ENCODE results near the gene ZNF331. TPM values are rescaled to one million over a fixed set of nuclear protein-coding genes. Genes with fewer than 3 reads are reported as not detected.
"Not testable (repeated sequence)": the region's sequence is repeated elsewhere in the genome, so short reads cannot be mapped to it uniquely, and the experiment has no call there.

The ZNF331 gene
- total and polyA plus RNA-seq, 3 donors from 2014 or later, result 26.5 to 36.5 (median 31.4) TPM

GRCh38 chr19:53509443-53509842, 28.5 kb upstream of the ZNF331 start:
- intact Hi-C loops (cut with DNase I; ENCODE audit: low total_unique reads), result no loop called here
- WGBS, 2 donors, result 73 to 79% methylated on average over 3 of the region's 3 CpGs
- no peak for TF ChIP-seq POLR2A (IDR thresholded peaks at IDR 0.05)
- TF ChIP-seq CTCF (IDR thresholded peaks at IDR 0.05), result no peak

GRCh38 chr19:53509845-53510244, 28.1 kb upstream of the ZNF331 start:
- 65 to 72% methylated on average over 5 of the region's 5 CpGs for WGBS, 2 donors

More at GRCh38 chr19:53509443-53509842, 28.5 kb upstream of the ZNF331 start:
- Histone ChIP-seq H3K27ac (no peak overlapping the region), H3K4me1 (peaks cover 9% of the 10 kb centered on the region), H3K9me3 (no peaks in the 10 kb centered on the region), H3K4me3 (no peak overlapping the region), H3K27me3 (no peaks in the 10 kb centered on the region), H3K36me3 (ENCODE audit: low read depth, missing control alignments) (no peaks in the 10 kb centered on the region)
- no peak for DNase-seq

GRCh38 chr19:53511357-53511756, 26.6 kb upstream of the ZNF331 start:
- WGBS, 2 donors, result 85 to 89% methylated on average over 2 of the region's 2 CpGs
- TF ChIP-seq CTCF (IDR thresholded peaks at IDR 0.05) (no peak), POLR2A (IDR thresholded peaks at IDR 0.05) (no peak)
- intact Hi-C loops (cut with DNase I; ENCODE audit: low total_unique reads), result loop anchor here (10.0 kb wide), 1 partner anchor 87 kb away; no protein-coding TSS in a partner anchor

More at GRCh38 chr19:53509845-53510244, 28.1 kb upstream of the ZNF331 start:
- peaks cover 5% of the 10 kb centered on the region for H3K4me1 ChIP-seq
- TF ChIP-seq POLR2A (IDR thresholded peaks at IDR 0.05), result no peak
- TF ChIP-seq CTCF (IDR thresholded peaks at IDR 0.05), result no peak
- no peak overlapping the region for H3K4me3 ChIP-seq
- intact Hi-C loops (cut with DNase I; ENCODE audit: low total_unique reads), result loop anchor here (10.0 kb wide), 1 partner anchor 85 kb away; no protein-coding TSS in a partner anchor
- no peak overlapping the region for H3K27ac ChIP-seq
- DNase-seq, result no peak
- H3K27me3 ChIP-seq, result no peaks in the 10 kb centered on the region
- H3K9me3 ChIP-seq, result no peaks in the 10 kb centered on the region
- H3K36me3 ChIP-seq (ENCODE audit: low read depth, missing control alignments), result no peaks in the 10 kb centered on the region

GRCh38 chr19:53511933-53512374, 26.0 kb upstream of the ZNF331 start:
- Histone ChIP-seq H3K9me3 (no peaks in the 10 kb centered on the region), H3K4me3 (no peak overlapping the region), H3K27ac (no peak overlapping the region), H3K36me3 (ENCODE audit: low read depth, missing control alignments) (no peaks in the 10 kb centered on the region), H3K27me3 (no peaks in the 10 kb centered on the region), H3K4me1 (no peaks in the 10 kb centered on the region)
- peak; percentile 75 for DNase-seq
- 39 to 40% methylated on average over 8 to 11 of the region's 11 CpGs for WGBS, 2 donors
- TF ChIP-seq POLR2A (IDR thresholded peaks at IDR 0.05) (no peak), CTCF (IDR thresholded peaks at IDR 0.05) (peak; percentile 39 to 60 (median 54))
- intact Hi-C loops (cut with DNase I; ENCODE audit: low total_unique reads), result loop anchor here (10.0 kb wide), 1 partner anchor 87 kb away; no protein-coding TSS in a partner anchor

More at GRCh38 chr19:53511357-53511756, 26.6 kb upstream of the ZNF331 start:
- H3K4me1 ChIP-seq, result no peaks in the 10 kb centered on the region
- H3K27me3 ChIP-seq, result no peaks in the 10 kb centered on the region
- H3K4me3 ChIP-seq, result no peak overlapping the region
- no peak for DNase-seq
- H3K36me3 ChIP-seq (ENCODE audit: low read depth, missing control alignments), result no peaks in the 10 kb centered on the region
- H3K9me3 ChIP-seq, result no peaks in the 10 kb centered on the region
- no peak overlapping the region for H3K27ac ChIP-seq

GRCh38 chr19:53515047-53515446, 22.9 kb upstream of the ZNF331 start:
- H3K9me3 ChIP-seq; H3K27ac ChIP-seq; H3K36me3 ChIP-seq (ENCODE audit: low read depth, missing control alignments); H3K4me3 ChIP-seq; DNase-seq; H3K27me3 ChIP-seq: not testable (repeated sequence)
- intact Hi-C loops (cut with DNase I; ENCODE audit: low total_unique reads), result loop anchor here (10.0 kb wide), 1 partner anchor 90 kb away; no protein-coding TSS in a partner anchor
- peaks cover 22% of the 10 kb centered on the region for H3K4me1 ChIP-seq
- 94% methylated on average over 3 of the region's 3 CpGs for WGBS, 2 donors
